ENCODE measurements around the gene SPDYE3.
"Not testable (repeated sequence)": the region's sequence is repeated elsewhere in the genome, so short reads cannot be mapped to it uniquely, and the experiment has no call there.

The SPDYE3 gene

DNA sequence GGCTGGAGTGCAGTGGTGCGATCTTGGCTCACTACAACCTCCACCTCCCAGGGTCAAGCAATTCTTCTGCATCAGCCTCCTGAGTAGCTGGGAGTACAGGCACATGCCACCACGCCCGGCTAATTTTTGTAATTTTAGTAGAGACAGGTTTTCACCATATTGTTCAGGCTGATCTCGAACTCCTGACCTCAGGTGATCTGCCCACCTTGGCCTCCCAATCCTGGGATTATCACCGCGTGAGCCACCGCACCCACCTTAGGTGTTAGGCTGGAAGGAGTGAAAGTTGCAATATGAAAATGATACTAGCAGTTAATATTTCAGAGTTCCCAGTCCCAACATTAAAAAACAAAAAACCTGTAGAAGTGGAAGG is 58.5 kb downstream of the SPDYE3 start:
- H3K9me3 ChIP-seq (ENCODE audit: control insufficient read depth, low read length); H3K27me3 ChIP-seq (replicated peaks; ENCODE audit: control insufficient read depth, insufficient read depth, low read length); H3K4me3 ChIP-seq (ENCODE audit: low read length); DNase-seq (ENCODE audit: low read depth): not testable (repeated sequence)
- Histone ChIP-seq H3K4me1 (ENCODE audit: control insufficient read depth, insufficient read depth, low read length) (peaks cover 34% of the 10 kb centered on the region), H3K36me3 (ENCODE audit: control insufficient read depth, insufficient read depth, low read length, severe bottlenecking) (peaks cover 33% of the 10 kb centered on the region), H3K9ac (ENCODE audit: low read length) (peak overlapping the region; percentile 71)

DNA sequence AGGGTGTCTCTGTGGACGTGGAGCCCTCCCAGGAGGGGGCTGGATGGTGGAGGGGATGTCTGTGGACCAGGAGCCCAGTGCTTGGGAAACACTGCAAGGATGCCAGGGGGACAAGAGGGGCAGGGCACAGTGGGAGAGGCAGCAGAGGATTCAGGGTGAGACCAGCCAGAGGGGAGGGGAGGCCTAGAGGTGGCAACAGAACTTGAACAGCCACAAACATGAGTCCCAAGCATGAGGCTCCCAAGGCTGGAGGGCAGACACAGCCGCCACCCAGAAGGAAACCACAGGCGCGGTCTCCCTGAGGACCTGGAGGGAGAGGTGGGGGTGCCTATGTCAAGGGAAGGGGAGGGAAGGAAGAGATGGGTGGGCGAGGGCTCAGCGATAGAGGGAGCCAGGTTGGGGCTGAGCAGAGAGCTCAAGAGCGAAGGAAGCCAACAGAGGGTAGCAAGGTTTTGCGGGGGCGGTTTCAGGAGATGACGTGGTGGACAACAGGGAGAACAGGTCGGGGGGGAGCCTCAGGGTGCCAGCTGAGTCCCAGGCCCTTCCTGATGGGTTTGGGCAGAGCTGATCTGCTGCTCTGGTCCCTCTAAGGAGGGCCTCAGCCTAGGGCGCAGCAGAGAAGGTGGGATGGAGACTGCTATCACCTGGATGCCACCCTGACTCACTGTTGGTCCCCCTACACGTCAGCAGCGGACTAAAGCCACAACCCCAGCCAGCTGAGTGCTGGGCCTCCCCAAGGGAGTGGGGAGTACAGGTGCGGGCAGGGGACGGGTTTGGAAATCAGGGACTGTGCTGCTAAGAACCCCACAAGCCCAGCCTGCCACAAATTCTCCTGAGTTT is 59.1 kb downstream of the SPDYE3 start:
- no peak for DNase-seq (ENCODE audit: low read depth)
- peaks cover 27% of the 10 kb centered on the region for H3K36me3 ChIP-seq (ENCODE audit: control insufficient read depth, insufficient read depth, low read length, severe bottlenecking)
- H3K4me3 ChIP-seq (ENCODE audit: low read length), result no peak overlapping the region
- H3K9ac ChIP-seq (ENCODE audit: low read length), result peak overlapping the region; percentile 71
- H3K27me3 ChIP-seq (replicated peaks; ENCODE audit: control insufficient read depth, insufficient read depth, low read length), result no peaks in the 10 kb centered on the region
- peaks cover 35% of the 10 kb centered on the region for H3K4me1 ChIP-seq (ENCODE audit: control insufficient read depth, insufficient read depth, low read length)
- no peaks in the 10 kb centered on the region for H3K9me3 ChIP-seq (ENCODE audit: control insufficient read depth, low read length)

DNA sequence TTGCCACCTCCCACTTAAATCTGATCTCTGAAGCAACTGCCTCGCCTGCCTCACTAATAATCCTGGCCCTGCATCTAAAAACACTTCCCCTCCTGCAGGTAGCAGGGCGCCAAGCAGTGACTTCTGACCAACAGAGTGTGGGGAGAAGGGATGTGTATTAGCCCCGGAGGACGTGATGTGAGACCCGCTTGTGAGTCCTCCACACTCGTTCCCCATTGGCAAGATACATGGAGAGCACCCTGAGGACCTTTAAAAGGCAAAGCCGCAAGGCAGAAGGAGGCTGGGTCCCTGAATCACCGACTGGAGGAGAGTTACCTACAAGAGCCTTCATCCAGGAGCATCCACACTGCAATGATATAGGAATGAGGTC is 59.7 kb downstream of the SPDYE3 start:
- no peak for DNase-seq (ENCODE audit: low read depth)
- Histone ChIP-seq H3K36me3 (ENCODE audit: control insufficient read depth, insufficient read depth, low read length, severe bottlenecking) (peaks cover 21% of the 10 kb centered on the region), H3K9me3 (ENCODE audit: control insufficient read depth, low read length) (no peaks in the 10 kb centered on the region), H3K4me3 (ENCODE audit: low read length) (no peak overlapping the region), H3K4me1 (ENCODE audit: control insufficient read depth, insufficient read depth, low read length) (peaks cover 40% of the 10 kb centered on the region), H3K27me3 (replicated peaks; ENCODE audit: control insufficient read depth, insufficient read depth, low read length) (no peaks in the 10 kb centered on the region), H3K9ac (ENCODE audit: low read length) (no peak overlapping the region)

DNA sequence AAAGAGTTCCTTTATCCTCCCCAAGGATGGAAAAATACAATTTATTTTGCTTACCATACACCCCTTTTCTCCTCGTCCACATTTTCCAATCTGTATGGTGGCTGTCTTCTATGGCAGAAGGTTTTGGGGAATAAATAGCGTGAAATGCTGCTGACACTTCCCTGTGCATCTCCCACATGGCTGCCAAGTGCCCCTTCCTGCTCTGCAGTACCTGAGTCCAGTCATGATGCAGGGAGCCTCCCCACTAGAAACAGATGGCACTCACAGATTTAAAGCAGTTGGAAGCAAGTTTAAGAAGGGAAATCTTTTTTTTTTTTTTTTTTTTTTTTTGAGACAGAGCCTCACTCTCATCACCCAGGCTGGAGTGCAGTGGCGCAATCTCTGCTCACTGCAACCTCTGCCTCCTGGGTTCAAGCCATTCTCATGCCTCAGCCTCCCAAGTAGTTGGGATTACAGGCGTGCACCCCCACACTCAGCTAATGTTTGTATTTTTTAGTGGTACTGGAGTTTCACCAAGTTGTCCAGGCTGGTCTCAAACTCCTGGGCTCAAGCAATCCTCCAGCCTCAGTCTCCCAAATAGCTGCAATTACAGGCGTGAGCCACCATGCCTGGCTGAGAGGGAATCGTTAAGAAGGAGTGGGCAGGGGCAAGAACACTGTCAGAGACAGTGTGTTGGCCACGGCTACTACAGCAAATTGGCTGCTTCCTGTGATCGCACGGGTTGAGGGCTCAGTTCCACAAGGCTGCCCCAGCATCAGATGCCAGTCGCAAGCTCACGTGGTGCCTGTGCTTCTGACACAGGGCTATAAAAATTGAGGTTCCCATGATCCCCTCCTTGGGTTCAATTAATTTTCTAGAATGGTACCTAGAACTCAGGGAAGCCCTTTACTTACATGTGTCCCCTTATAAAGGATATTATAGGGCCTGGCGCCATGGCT is 60.4 kb downstream of the SPDYE3 start:
- DNase-seq (ENCODE audit: low read depth), result no peak
- no peaks in the 10 kb centered on the region for H3K27me3 ChIP-seq (replicated peaks; ENCODE audit: control insufficient read depth, insufficient read depth, low read length)

DNA sequence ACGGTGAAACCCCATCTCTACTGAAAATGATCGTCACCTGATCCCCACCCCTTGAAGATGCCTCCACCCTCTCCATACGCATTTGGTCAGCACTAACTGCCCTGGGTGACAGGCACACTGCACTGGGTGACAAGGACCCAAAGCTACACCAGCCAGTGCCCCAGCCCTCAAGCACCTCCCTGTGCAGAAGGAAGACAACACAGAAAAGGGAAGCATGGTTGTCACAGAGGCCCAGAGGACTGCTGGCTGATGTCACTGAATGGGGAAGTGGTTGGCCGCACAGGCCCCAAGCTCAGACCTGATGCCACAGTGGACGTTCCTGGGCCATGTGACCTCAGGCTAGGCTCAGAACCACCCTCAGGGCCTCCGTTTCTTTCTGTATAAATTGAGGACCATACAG is 61.6 kb downstream of the SPDYE3 start:
- H3K9ac ChIP-seq (ENCODE audit: low read length), result no peak overlapping the region
- no peak for DNase-seq (ENCODE audit: low read depth)

More for the DNA sequence above, 60.4 kb downstream of the SPDYE3 start:
- Histone ChIP-seq H3K36me3 (ENCODE audit: control insufficient read depth, insufficient read depth, low read length, severe bottlenecking) (peaks cover 14% of the 10 kb centered on the region), H3K9ac (ENCODE audit: low read length) (no peak overlapping the region), H3K4me3 (ENCODE audit: low read length) (no peak overlapping the region), H3K4me1 (ENCODE audit: control insufficient read depth, insufficient read depth, low read length) (peaks cover 47% of the 10 kb centered on the region), H3K9me3 (ENCODE audit: control insufficient read depth, low read length) (no peaks in the 10 kb centered on the region)

DNA sequence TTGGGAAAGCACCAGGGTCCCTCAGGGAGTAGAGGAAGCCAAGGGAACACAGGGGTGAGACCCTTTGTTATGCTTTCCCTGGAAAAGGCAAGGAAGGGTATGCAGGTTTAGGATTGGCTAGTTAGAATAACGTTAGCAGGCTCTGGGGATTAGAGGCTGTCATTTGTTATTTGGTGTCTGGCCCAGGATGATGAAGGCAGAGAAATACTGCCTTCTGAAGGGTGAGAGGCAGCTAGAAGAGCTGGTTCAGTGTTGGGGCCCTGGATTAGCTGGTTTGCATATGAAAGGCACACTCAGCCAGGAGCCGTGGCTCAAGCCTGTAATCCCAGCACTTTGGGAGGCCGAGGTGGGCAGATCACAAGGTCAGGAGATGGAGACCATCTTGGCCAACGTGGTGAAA is 62.8 kb downstream of the SPDYE3 start:
- Histone ChIP-seq H3K36me3 (ENCODE audit: control insufficient read depth, insufficient read depth, low read length, severe bottlenecking) (no peaks in the 10 kb centered on the region), H3K4me1 (ENCODE audit: control insufficient read depth, insufficient read depth, low read length) (peaks cover 52% of the 10 kb centered on the region), H3K9me3 (ENCODE audit: control insufficient read depth, low read length) (no peaks in the 10 kb centered on the region), H3K4me3 (ENCODE audit: low read length) (no peak overlapping the region), H3K9ac (ENCODE audit: low read length) (no peak overlapping the region), H3K27me3 (replicated peaks; ENCODE audit: control insufficient read depth, insufficient read depth, low read length) (no peaks in the 10 kb centered on the region)
- DNase-seq (ENCODE audit: low read depth), result no peak

More for the DNA sequence above, 61.6 kb downstream of the SPDYE3 start:
- Histone ChIP-seq H3K27me3 (replicated peaks; ENCODE audit: control insufficient read depth, insufficient read depth, low read length) (no peaks in the 10 kb centered on the region), H3K9me3 (ENCODE audit: control insufficient read depth, low read length) (no peaks in the 10 kb centered on the region), H3K4me3 (ENCODE audit: low read length) (no peak overlapping the region), H3K4me1 (ENCODE audit: control insufficient read depth, insufficient read depth, low read length) (peaks cover 56% of the 10 kb centered on the region), H3K36me3 (ENCODE audit: control insufficient read depth, insufficient read depth, low read length, severe bottlenecking) (peaks cover 4% of the 10 kb centered on the region)

DNA sequence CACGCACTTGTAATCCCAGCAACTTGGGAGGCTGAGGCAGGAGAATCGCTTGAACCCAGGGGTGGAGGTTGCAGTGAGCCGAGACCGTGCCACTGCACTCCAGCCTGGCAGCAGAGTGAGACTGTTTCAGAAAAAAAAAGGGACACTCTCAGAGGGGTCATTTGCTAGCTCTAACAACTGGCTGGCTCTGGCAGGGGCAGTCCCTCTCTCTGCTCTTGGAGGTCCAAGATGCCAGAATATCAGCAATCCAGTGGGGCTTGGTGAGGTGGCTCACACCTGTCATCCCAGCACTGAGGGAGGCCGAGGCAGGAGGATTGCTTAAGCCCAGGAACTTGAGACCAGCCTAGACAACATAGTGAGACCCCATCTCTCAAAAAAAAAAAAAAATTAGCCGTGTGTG is 63.2 kb downstream of the SPDYE3 start:
- Histone ChIP-seq H3K36me3 (ENCODE audit: control insufficient read depth, insufficient read depth, low read length, severe bottlenecking) (no peaks in the 10 kb centered on the region), H3K9ac (ENCODE audit: low read length) (no peak overlapping the region), H3K9me3 (ENCODE audit: control insufficient read depth, low read length) (no peaks in the 10 kb centered on the region), H3K4me1 (ENCODE audit: control insufficient read depth, insufficient read depth, low read length) (peaks cover 48% of the 10 kb centered on the region), H3K27me3 (replicated peaks; ENCODE audit: control insufficient read depth, insufficient read depth, low read length) (no peaks in the 10 kb centered on the region), H3K4me3 (ENCODE audit: low read length) (no peak overlapping the region)
- DNase-seq (ENCODE audit: low read depth), result no peak

DNA sequence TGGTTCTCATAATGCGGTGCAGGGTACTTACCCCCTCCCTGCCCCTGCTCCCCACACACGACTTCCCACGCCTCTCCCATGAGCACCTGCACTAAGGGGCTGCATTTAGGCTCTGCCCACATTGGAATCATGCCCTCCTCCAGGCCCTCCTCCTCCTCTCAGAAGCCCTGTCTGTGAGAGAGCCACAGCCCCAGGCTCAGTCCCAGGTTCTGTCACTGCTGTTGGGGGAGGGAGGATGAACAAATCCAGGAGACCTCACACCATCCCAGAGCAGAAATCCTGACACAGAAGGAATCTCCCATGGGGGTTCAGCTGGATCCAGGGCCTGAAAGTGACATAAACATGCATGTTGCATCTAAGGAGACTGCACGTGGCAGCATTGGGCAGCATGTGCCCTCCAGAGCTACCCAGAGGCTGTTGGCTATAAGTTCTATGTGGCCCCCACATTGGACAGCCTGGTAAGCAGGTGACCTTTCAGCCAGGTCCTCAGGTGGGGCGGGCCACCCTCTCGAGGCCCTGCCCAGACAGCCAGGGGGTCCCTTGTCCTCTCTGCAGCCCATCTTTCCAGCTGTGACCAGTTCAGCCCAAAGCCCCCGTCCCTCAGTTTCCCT is 64.2 kb downstream of the SPDYE3 start:
- Histone ChIP-seq H3K4me1 (ENCODE audit: control insufficient read depth, insufficient read depth, low read length) (peaks cover 40% of the 10 kb centered on the region), H3K9ac (ENCODE audit: low read length) (peak overlapping the region; percentile 11), H3K9me3 (ENCODE audit: control insufficient read depth, low read length) (no peaks in the 10 kb centered on the region), H3K27me3 (replicated peaks; ENCODE audit: control insufficient read depth, insufficient read depth, low read length) (no peaks in the 10 kb centered on the region), H3K36me3 (ENCODE audit: control insufficient read depth, insufficient read depth, low read length, severe bottlenecking) (no peaks in the 10 kb centered on the region), H3K4me3 (ENCODE audit: low read length) (no peak overlapping the region)
- no peak for DNase-seq (ENCODE audit: low read depth)
